Sciatic nerve (tissue), 2 donors: ENCODE results near the gene MBD6. TPM values are rescaled to one million over a fixed set of nuclear protein-coding genes. Genes with fewer than 3 reads are reported as not detected.

Experiments
- ATAC-seq: fragments of 200-7000 bp; cut with Tn5 transposase; one replicate; pipeline ENCODE4 v1.9.1; 2020; ENCODE audit warnings: mild to moderate bottlenecking, moderate library complexity
- DNase-seq: peaks from one replicate; pipeline ENCODE4 v3.0.0-alpha.2; 2020; ENCODE audit warnings: low spot score
- intact Hi-C: fragments of 100-400 bp; cut with DNase I; formaldehyde crosslinking; loops from one replicate; pipeline ENCODE4 v1.14.2; 2022
- total RNA-seq: library from RNA; stranded (reverse); fragmentation: NEBNext Ultra II Directional; extraction: Animal tissue kit (Norgen Biotek cat#: 25700); gene quantifications from one replicate; pipeline ENCODE4 v1.2.1, GENCODE V29; 2021
- donor health status: DM: no; HTN: no; CAD: no.
- donor health status: DM: no; HTN: no; CAD: no.

MBD6 gene
- total RNA-seq, 1 donor from 2014 or later: 76.2 TPM

DNA sequence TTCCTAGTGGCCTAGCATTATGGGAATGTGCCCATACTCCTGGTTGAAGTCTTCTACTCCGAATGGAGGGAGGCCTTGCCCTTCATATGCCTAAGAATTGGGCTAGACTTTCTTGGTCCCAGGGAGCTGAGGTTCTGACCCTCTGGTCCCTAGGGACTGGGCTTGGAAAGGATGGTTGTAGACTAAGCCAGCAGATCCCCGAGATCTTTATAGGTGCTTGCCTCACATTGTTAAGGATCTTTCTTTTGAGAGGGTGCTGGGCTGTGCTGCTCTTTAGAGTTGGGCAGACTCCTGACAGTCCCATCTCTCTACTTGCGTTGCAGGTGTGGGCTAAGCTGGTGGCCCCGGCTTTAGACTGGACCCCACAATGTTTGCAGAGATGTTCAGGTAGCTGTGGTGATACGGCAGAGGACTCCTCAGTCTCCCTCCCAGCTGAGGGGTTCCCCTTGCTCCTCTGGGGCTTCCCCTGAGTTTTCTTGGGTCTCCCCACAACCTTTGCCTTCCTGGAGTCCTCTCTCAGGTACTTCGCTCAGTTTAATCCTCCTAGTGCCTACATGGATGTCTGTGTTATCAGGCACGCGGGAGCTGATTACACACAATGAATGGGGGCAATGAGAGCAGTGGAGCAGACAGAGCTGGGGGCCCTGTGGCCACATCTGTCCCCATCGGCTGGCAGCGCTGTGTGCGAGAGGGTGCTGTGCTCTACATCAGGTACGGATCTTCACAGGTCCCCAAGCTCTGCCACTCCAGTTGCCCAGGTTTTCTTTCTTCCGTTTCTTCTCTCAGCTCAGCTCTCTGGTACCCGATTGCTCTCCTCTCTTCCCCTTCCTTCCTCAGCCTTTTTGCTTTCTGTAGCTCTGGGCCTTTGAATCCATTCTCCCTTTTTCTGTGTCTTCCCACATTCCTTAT is 1.3 kb downstream of the MBD6 start:
- DNase-seq (no peak), ATAC-seq (no peak)
- intact Hi-C loops: no loop called here

DNA sequence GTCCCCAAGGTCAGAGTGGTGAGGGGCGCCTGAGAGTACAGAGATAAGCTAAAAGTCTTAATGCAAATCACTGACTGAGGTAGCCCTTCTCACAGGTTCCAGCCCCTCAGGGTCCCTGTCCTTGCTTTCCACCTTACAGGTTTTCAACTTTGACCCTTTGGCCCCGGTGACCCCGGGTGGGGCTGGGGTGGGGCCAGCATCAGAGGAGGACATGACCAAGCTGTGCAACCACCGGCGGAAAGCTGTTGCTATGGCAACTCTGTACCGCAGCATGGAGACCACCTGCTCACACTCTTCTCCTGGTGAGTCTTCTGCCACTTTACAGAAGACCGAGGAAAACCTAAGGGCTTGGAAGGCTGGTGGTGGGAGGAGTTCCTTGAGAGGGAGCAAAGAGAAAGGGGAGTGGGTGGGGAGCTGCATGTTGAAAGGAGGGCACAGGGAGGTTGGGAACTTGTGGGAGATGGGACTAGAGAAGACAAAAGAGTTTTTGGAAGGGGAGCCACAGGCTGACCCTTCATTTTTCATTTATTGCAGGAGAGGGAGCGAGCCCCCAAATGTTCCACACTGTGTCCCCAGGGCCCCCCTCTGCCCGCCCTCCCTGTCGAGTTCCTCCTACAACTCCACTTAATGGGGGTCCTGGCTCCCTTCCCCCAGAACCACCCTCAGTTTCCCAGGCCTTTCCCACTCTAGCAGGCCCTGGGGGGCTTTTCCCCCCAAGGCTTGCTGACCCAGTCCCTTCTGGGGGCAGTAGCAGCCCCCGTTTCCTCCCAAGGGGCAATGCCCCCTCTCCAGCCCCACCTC is 2.4 kb downstream of the MBD6 start:
- no peak for DNase-seq
- ATAC-seq: no peak

GRCh38 chr12:57525615-57526383 is 3.2 kb downstream of the MBD6 start:
- ATAC-seq (no peak), DNase-seq (no peak)
- intact Hi-C loops: no loop called here

More for the DNA sequence above, 2.4 kb downstream of the MBD6 start:
- intact Hi-C loops: no loop called here

GRCh38 chr12:57526477-57527126 is 4.0 kb downstream of the MBD6 start:
- intact Hi-C loops: no loop called here
- ATAC-seq (no peak), DNase-seq (no peak)

DNA sequence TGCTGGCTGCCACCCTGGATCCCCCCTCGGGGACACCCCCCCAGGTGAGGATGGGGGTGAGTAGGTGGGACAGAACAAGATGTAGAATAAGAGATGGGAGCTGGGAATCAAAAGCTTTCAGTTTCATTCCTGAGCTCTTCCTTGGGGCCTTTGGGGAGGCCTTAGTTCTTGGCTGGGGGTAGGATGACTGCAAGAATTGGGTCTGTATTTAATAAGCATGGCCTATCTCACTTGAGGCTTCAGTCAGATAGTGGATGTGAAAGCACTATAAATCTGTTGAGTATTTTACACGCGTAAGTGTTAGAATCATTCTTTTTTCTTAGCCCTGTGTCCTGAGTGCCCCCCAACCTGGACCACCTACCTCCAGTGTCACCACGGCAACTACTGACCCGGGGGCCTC is 4.6 kb downstream of the MBD6 start:
- intact Hi-C loops: no loop called here
- ATAC-seq (no peak), DNase-seq (no peak)

GRCh38 chr12:57528176-57528575 is 5.6 kb downstream of the MBD6 start:
- intact Hi-C loops: no loop called here

GRCh38 chr12:57528831-57529555 is 6.4 kb downstream of the MBD6 start:
- DNase-seq: no peak
- no peak for ATAC-seq
- intact Hi-C loops: no loop called here

More at GRCh38 chr12:57528176-57528575, 5.6 kb downstream of the MBD6 start:
- no peak for DNase-seq
- ATAC-seq: no peak

DNA sequence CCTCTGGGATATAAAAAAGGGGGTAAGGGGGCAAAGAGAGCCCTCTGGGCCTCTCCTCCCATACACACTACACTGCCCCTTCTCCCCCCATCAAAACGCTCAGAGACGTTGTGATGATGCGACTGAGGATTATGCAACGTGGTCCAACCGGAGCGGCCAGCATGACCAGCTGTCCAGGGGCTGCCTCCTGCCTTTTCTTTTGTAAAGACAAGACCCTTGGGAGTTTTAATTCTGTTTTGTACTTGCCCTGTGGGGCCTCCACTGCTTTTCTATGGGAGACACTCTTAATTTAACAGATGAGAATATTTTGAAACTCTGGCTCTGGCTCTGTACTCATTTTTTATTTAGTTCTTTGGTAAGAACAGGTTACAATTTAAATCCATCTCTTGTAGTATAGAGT is 7.2 kb downstream of the MBD6 start:
- intact Hi-C loops: no loop called here
- DNase-seq: no peak
- no peak for ATAC-seq

DNA sequence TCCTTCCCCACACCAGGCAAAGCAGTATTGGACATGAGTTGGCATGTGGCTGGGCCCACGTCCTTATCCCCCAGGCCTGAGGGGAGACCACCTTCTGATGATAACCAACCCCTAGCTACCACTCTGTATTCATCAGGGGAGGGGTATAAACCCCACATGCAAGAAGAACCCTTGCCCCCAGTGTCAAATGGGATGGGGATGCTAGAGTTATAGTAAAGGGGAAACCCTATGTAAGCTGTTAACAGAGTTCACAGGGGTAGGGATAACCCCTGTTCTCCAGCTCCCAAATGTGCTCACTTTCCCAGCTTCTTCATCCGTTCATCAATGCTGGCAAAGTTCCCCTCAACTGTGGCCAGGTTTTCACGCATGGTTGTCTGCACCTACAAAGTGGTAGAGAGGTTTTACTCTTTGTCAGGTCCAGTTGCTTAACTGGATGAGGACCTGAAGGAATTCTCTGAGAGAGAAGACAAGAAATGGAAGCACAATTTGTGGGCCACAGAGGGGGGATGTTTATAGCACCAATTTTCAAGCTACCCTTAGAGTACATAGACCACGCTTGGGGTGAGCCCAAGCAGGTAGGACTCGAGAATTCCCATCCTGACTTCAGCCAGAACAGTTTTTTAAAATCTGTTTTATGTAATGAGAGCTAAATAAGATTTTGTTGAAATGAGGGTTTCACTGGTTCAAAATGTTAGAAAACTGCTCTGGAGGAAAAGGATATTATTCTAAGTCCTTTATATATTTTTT is 7.9 kb downstream of the MBD6 start:
- no peak for DNase-seq
- no peak for ATAC-seq
- intact Hi-C loops: no loop called here

DNA sequence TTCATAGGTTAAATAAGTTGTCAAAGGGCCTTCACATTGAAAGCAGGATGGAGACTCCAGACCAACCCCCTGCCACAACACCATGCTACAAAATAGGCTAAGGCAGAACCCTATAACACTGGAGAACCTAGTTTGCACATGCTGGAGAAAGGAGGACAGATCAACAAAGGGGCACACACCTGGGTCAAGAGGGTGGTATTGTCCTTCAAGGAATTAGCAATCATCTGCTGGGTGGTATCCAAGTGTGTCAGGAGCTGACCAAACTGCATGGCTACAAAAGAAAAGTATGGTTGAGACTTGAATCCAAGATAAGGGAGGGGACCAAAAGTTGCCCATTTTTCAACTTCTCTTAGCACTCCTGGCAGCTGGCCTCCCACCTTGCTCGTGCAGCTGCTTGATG is 9.2 kb downstream of the MBD6 start:
- DNase-seq (no peak), ATAC-seq (no peak)
- intact Hi-C loops: no loop called here

GRCh38 chr12:57533108-57533507 is 10.5 kb downstream of the MBD6 start:
- ATAC-seq (no peak), DNase-seq (no peak)
- intact Hi-C loops: no loop called here

DNA sequence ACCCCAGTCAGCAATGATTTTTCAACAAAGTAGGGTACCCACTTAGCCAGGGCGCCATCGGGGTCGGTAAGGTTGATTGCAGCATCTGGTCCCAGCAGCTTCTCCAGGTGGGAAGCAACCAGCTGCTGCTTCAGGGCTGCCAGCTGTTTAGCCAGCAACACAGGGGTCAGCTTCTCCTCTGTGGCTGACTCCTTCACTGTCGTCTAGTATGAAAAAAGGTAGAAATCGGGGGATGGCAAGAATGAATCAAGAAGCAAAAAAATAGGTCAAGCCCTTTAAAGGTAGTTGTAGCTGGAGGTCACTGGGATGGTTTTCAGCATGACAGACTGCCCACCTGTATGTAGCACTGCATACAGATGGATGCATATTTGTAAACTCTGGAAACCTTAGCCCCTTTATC is 11.6 kb downstream of the MBD6 start:
- DNase-seq: no peak
- intact Hi-C loops: no loop called here
- ATAC-seq: no peak

GRCh38 chr12:57534991-57535543 is 12.4 kb downstream of the MBD6 start:
- ATAC-seq: no peak
- intact Hi-C loops: no loop called here
- DNase-seq: no peak

- intact Hi-C loops: no loop called here
- no peak for DNase-seq
- no peak for ATAC-seq
Measured at GRCh38 chr12:57535764-57536596, 13.4 kb downstream of the MBD6 start.

DNA sequence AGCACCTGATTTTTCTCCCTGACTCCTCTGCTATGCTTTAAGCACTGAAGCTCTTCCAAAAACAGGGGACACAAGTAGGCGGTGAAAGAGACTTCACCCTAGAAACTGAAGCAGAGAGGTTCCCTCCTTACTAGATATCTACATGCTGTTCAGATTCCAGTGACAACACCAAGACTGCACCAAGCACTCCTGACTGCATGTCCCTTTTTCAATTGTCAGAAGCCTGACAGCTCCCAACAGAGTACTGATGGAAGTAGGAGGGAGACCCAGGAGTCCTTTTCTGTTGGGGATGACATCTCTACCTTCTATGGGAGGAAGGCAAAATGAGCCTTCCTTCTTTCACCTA is 13.9 kb downstream of the MBD6 start:
- intact Hi-C loops: no loop called here
- DNase-seq (no peak), ATAC-seq (no peak)

GRCh38 chr12:57539134-57539768 is 16.6 kb downstream of the MBD6 start:
- intact Hi-C loops: no loop called here
- ATAC-seq: no peak

More at GRCh38 chr12:57539134-57539768, 16.6 kb downstream of the MBD6 start:
- no peak for DNase-seq
